ACHN (cell line): ENCODE measurements around the gene OXCT1.
"Not testable (repeated sequence)": the region's sequence is repeated elsewhere in the genome, so short reads cannot be mapped to it uniquely, and the experiment has no call there.

Experiments used
- DNase-seq: peaks from one replicate; pipeline ENCODE4 v3.0.0-alpha.2; 2015
- in situ Hi-C: cut with HindIII; loops from 2 replicates; pipeline ENCODE4 v1.10.0; 2017; ENCODE audit warnings: low sequenced_read_pairs, low pct_ligation_motif_present, low pct_unique_long_range_greater_than_20kb

The OXCT1 gene

GRCh38 chr5:41876678-41877077, 6.5 kb upstream of the OXCT1 start:
- in situ Hi-C loops = no loop called here
- DNase-seq = no peak

GRCh38 chr5:41875121-41875520, 4.9 kb upstream of the OXCT1 start:
- DNase-seq = no peak
- in situ Hi-C loops = no loop called here

GRCh38 chr5:41874512-41875060, 4.4 kb upstream of the OXCT1 start:
- in situ Hi-C loops = no loop called here
- DNase-seq = no peak

GRCh38 chr5:41871852-41872251, 1.6 kb upstream of the OXCT1 start:
- in situ Hi-C loops = no loop called here
- DNase-seq = no peak

GRCh38 chr5:41870627-41871048, 413 bp upstream of the OXCT1 start:
- DNase-seq = no peak
- in situ Hi-C loops = no loop called here

GRCh38 chr5:41869151-41869723, 988 bp downstream of the OXCT1 start:
- peak; percentile 12 for DNase-seq
- in situ Hi-C loops = no loop called here

GRCh38 chr5:41863871-41864486, 6.2 kb downstream of the OXCT1 start:
- DNase-seq = no peak
- in situ Hi-C loops = no loop called here

GRCh38 chr5:41858890-41859289, 11.3 kb downstream of the OXCT1 start:
- in situ Hi-C loops = no loop called here
- no peak for DNase-seq

- in situ Hi-C loops = no loop called here
- no peak for DNase-seq
Observed at GRCh38 chr5:41857989-41858388, 12.2 kb downstream of the OXCT1 start.

GRCh38 chr5:41856644-41857491, 13.4 kb downstream of the OXCT1 start:
- DNase-seq = peak; percentile 63
- in situ Hi-C loops = no loop called here

GRCh38 chr5:41852293-41852692, 17.9 kb downstream of the OXCT1 start:
- in situ Hi-C loops = no loop called here
- no peak for DNase-seq

GRCh38 chr5:41851116-41851515, 19.1 kb downstream of the OXCT1 start:
- DNase-seq = no peak
- in situ Hi-C loops = no loop called here

- in situ Hi-C loops = no loop called here
- no peak for DNase-seq
Observed at GRCh38 chr5:41848983-41849382, 21.2 kb downstream of the OXCT1 start.

GRCh38 chr5:41845751-41846150, 24.5 kb downstream of the OXCT1 start:
- in situ Hi-C loops, DNase-seq: not testable (repeated sequence)

- DNase-seq = no peak
- in situ Hi-C loops = no loop called here
Observed at GRCh38 chr5:41844502-41844901, 25.7 kb downstream of the OXCT1 start.

- peak; percentile 63 for DNase-seq
- in situ Hi-C loops = no loop called here
Observed at GRCh38 chr5:41843456-41844370, 26.5 kb downstream of the OXCT1 start.

- in situ Hi-C loops = no loop called here
- DNase-seq = no peak
Observed at GRCh38 chr5:41842777-41843176, 27.4 kb downstream of the OXCT1 start.

GRCh38 chr5:41841325-41841724, 28.9 kb downstream of the OXCT1 start:
- in situ Hi-C loops = no loop called here
- no peak for DNase-seq
